ENCODE results near the gene EMC8.

EMC8 gene

GRCh38 chr16:85729452-85730185, 69.7 kb downstream of the EMC8 start:
- no peak for TF ChIP-seq CTCF (IDR thresholded peaks at IDR 0.05)
- no peak for DNase-seq (ENCODE audit: low spot score)
- no peak overlapping the region for H3K27ac ChIP-seq
- no peak overlapping the region for H3K4me3 ChIP-seq

GRCh38 chr16:85728879-85729278, 70.5 kb downstream of the EMC8 start:
- no peak for TF ChIP-seq CTCF (IDR thresholded peaks at IDR 0.05)
- Histone ChIP-seq H3K4me3 (no peak overlapping the region), H3K27ac (no peak overlapping the region)
- DNase-seq (ENCODE audit: low spot score): no peak

All from coronary artery (tissue), 2 donors.